Measurements from ENCODE around the gene CHKB. TPM values are rescaled to one million over a fixed set of nuclear protein-coding genes. Genes with fewer than 3 reads are reported as not detected.

The CHKB gene
- total RNA-seq, 2 experiments from 2014 or later = 85.8 to 100 TPM

DNA sequence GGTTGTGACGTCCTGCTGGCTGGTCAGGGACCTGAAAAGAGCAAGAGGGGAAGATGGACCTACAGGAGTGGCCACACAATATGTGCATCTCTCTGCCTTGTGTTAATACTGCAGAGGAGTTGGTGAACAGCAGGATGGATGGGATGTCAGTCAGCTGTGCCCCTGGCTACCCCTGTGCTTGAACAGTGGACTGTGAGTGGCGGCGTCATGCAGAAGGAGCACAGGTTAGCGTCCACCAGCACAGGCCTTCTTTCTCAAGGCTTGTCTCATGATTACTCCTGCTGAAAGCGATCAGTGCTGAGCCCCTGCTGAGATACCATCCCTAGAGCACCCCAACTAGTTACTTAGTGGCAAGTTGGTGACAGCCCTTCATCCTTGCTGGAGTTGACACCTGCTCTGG lies 3.8 kb upstream of the CHKB start:
- Histone ChIP-seq H2AFZ (ENCODE audit: low read length) (no peak overlapping the region), H3K79me2 (ENCODE audit: insufficient read depth, low read depth, low read length) (peaks cover 15% of the 10 kb centered on the region), H4K20me1 (ENCODE audit: insufficient read depth, low read length) (0 out of 2 replicates have a peak, but pooled peaks cover 4% of the 10 kb centered on the region), H3K9me3 (ENCODE audit: low read length) (no peaks in the 10 kb centered on the region), H3K9me2 (ENCODE audit: insufficient read depth, low read length) (no peaks in the 10 kb centered on the region), H3K4me2 (ENCODE audit: low read length) (no peak overlapping the region), H3K36me3 (ENCODE audit: insufficient read depth, low read length) (0 out of 2 replicates have a peak, but pooled peaks cover 4% of the 10 kb centered on the region), H3K27ac (ENCODE audit: low read depth, low read length, poor library complexity, severe bottlenecking) (no peak overlapping the region), H3K4me1 (ENCODE audit: insufficient read depth, low read length, poor library complexity, severe bottlenecking) (peaks cover 10% of the 10 kb centered on the region), H3K4me3 (ENCODE audit: low read depth, low read length, poor library complexity, severe bottlenecking) (no peak overlapping the region)
- CTCF ChIA-PET (ENCODE audit: unreplicated experiment) = no interaction called here
- no peak for DNase-seq (ENCODE audit: low spot score)
- TF ChIP-seq, protein P1, sequence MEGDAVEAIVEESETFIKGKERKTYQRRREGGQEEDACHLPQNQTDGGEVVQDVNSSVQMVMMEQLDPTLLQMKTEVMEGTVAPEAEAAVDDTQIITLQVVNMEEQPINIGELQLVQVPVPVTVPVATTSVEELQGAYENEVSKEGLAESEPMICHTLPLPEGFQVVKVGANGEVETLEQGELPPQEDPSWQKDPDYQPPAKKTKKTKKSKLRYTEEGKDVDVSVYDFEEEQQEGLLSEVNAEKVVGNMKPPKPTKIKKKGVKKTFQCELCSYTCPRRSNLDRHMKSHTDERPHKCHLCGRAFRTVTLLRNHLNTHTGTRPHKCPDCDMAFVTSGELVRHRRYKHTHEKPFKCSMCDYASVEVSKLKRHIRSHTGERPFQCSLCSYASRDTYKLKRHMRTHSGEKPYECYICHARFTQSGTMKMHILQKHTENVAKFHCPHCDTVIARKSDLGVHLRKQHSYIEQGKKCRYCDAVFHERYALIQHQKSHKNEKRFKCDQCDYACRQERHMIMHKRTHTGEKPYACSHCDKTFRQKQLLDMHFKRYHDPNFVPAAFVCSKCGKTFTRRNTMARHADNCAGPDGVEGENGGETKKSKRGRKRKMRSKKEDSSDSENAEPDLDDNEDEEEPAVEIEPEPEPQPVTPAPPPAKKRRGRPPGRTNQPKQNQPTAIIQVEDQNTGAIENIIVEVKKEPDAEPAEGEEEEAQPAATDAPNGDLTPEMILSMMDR (conservative IDR thresholded peaks at IDR 0.05; ENCODE audit: low read length) = no peak
- TF ChIP-seq EZH2phosphoT487 (IDR thresholded peaks at IDR 0.05; ENCODE audit: borderline replicate concordance, low read depth, low read length) = no peak
- POLR2A ChIA-PET = no interaction called here
- intact Hi-C loops (cut with micrococcal nuclease; ENCODE audit: unreplicated experiment) = no loop called here
- no TSS peak for BruUV-seq (replicated peaks)

DNA sequence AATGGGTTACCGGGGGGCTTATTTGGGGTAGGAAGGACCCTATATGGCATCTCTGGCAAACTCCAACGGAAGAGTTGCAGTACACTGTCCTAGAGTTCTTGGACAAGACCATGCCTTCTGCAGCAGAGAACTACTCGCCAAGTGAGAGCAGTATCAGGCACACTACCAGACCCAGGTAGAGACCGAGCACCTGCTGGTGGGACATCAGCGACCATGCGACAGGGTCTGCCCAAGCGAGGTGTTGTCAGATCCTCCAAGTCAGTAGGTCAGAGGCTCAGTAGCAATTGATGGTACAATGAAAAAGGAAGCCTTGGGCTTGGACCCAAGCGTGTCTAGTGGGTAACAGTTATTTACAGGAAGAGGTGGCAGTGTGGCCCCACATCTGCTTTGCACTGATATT lies 3.1 kb upstream of the CHKB start:
- Histone ChIP-seq H3K79me2 (ENCODE audit: insufficient read depth, low read depth, low read length) (peaks cover 20% of the 10 kb centered on the region), H3K4me3 (ENCODE audit: low read depth, low read length, poor library complexity, severe bottlenecking) (no peak overlapping the region), H3K9me3 (ENCODE audit: low read length) (no peaks in the 10 kb centered on the region), H3K27ac (ENCODE audit: low read depth, low read length, poor library complexity, severe bottlenecking) (no peak overlapping the region), H2AFZ (ENCODE audit: low read length) (no peak overlapping the region), H3K36me3 (ENCODE audit: insufficient read depth, low read length) (peaks cover 11% of the 10 kb centered on the region), H3K9me2 (ENCODE audit: insufficient read depth, low read length) (no peaks in the 10 kb centered on the region), H4K20me1 (ENCODE audit: insufficient read depth, low read length) (0 out of 2 replicates have a peak, but pooled peaks cover 7% of the 10 kb centered on the region), H3K4me1 (ENCODE audit: insufficient read depth, low read length, poor library complexity, severe bottlenecking) (peaks cover 15% of the 10 kb centered on the region), H3K4me2 (ENCODE audit: low read length) (no peak overlapping the region)
- ChIA-PET CTCF (ENCODE audit: unreplicated experiment) (no interaction called here), POLR2A (interaction anchor here (0.5 kb wide), 1 partner anchor 481 kb away, joined by 4 read pairs; no protein-coding TSS in a partner anchor)
- BruUV-seq (replicated peaks) = no TSS peak
- intact Hi-C loops (cut with micrococcal nuclease; ENCODE audit: unreplicated experiment) = no loop called here
- no peak for DNase-seq (ENCODE audit: low spot score)
- TF ChIP-seq, protein P1 (conservative IDR thresholded peaks at IDR 0.05; ENCODE audit: low read length) = no peak
- TF ChIP-seq EZH2phosphoT487 (IDR thresholded peaks at IDR 0.05; ENCODE audit: borderline replicate concordance, low read depth, low read length) = no peak

DNA sequence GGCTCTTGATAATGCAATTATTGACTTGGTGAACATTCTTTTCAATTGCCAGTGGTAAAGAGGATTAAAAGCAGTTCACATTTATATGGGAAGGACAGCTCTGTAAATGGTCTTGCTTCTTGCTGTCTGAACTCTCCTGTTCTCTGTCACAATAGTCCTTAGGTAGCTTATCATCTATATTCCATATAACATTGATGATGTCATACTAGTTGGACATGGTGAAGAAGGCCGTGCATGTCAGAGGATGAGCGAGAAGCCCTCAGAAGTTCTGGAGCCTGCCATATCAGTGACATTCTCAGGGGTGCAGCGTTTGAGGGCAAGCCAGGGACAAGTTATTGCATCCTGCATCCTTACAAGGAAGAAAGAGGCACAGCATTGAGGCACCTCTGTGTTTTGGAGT lies 2.6 kb upstream of the CHKB start:
- no TSS peak for BruUV-seq (replicated peaks)
- intact Hi-C loops (cut with micrococcal nuclease; ENCODE audit: unreplicated experiment) = no loop called here
- Histone ChIP-seq H3K4me1 (ENCODE audit: insufficient read depth, low read length, poor library complexity, severe bottlenecking) (peaks cover 15% of the 10 kb centered on the region), H3K4me3 (ENCODE audit: low read depth, low read length, poor library complexity, severe bottlenecking) (no peak overlapping the region), H3K4me2 (ENCODE audit: low read length) (no peak overlapping the region), H3K27ac (ENCODE audit: low read depth, low read length, poor library complexity, severe bottlenecking) (no peak overlapping the region), H3K36me3 (ENCODE audit: insufficient read depth, low read length) (peaks cover 16% of the 10 kb centered on the region), H2AFZ (ENCODE audit: low read length) (no peak overlapping the region), H3K9me3 (ENCODE audit: low read length) (no peaks in the 10 kb centered on the region), H4K20me1 (ENCODE audit: insufficient read depth, low read length) (0 out of 2 replicates have a peak, but pooled peaks cover 7% of the 10 kb centered on the region), H3K79me2 (ENCODE audit: insufficient read depth, low read depth, low read length) (peaks cover 20% of the 10 kb centered on the region), H3K9me2 (ENCODE audit: insufficient read depth, low read length) (no peaks in the 10 kb centered on the region)
- DNase-seq (ENCODE audit: low spot score) = no peak
- POLR2A ChIA-PET = no interaction called here
- CTCF ChIA-PET (ENCODE audit: unreplicated experiment) = no interaction called here
- TF ChIP-seq, protein P1 (conservative IDR thresholded peaks at IDR 0.05; ENCODE audit: low read length) = no peak
- TF ChIP-seq EZH2phosphoT487 (IDR thresholded peaks at IDR 0.05; ENCODE audit: borderline replicate concordance, low read depth, low read length) = no peak

Measured in OCI-LY7 (cell line).